GM18907 (cell line): ENCODE data around the gene MAGI2.

Source experiments
- ATAC-seq: cut with Tn5 transposase; IDR thresholded peaks from one replicate; pipeline ENCODE4 v1.9.1; 2021; ENCODE audit warnings: mild to moderate bottlenecking, moderate library complexity; ENCODE audit not compliant: unreplicated experiment

The MAGI2 gene

DNA sequence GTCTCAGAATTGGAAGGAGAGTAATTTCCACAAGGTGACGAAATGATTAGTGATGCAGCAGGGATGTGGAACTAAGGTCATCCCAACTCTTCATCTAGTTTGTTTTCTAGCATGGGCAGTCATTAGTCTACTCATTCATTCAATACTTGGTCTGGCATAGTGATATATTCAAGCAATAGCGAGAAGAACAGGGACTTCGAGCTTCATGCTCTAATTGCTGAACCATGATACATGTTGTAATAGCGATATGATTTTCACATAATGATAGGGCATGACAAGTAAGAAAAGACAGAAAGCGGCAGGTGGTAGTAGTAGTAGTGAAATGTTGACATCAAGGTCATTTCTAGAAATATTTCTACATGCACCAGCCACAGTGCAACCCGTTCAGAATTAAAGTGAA is 1002.8 kb downstream of the MAGI2 start:
- no peak for ATAC-seq

DNA sequence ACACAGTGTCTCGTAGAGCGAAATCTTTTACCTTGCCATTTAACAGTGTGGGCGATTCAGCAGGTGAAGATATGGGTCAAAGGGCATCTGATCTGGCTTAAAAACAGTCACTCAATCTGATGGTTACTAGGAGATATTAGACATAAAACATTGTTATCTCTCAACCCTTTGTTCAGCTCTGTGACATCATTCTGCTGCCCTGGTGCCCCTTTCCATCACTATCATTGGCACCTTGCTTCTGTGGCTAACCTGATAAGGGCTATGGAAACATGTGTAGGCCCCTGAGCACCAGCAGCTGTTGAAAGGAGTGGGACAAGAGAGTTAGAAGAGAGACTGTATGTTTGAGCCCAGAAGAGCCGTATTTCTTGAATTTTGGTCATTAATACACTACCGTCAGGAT is 1004.6 kb downstream of the MAGI2 start:
- no peak for ATAC-seq

DNA sequence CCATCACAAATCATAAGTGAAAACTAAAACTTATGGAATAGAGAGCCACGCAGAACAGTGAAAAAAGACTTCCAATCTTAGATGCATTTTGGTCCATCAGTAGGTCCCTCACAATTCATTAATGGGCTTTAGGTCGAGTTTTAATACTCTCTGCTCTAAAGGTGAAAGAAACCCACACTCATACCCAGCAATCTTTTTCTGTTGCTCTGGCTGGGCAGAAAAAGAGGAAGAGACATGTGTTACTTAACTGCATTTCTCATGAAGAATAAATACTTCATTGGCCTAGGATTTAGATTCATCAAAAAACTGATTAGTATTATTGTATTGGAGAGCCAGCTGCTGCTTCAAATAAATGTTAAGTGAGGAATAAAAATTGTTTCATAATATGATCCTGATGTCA is 1009.2 kb downstream of the MAGI2 start:
- ATAC-seq = no peak

DNA sequence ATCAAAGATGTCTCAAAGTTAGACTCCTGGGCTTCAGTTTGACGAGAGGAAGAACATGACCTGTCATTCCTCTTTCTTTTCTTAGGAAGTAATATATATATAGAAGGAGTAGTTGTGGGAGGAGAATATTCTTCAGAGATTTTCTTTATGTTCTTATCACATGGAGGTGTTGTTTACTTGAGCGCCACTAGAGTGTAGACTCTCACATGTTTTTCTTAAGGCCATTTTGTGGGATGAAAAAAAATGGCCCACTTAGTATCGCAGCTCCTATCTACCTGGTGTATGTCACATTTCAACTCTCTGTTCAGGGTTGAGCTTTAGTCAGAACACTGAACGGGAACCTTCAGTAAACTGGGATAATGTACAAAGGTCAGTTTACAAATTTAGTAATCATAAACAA is 1009.7 kb downstream of the MAGI2 start:
- ATAC-seq = no peak

DNA sequence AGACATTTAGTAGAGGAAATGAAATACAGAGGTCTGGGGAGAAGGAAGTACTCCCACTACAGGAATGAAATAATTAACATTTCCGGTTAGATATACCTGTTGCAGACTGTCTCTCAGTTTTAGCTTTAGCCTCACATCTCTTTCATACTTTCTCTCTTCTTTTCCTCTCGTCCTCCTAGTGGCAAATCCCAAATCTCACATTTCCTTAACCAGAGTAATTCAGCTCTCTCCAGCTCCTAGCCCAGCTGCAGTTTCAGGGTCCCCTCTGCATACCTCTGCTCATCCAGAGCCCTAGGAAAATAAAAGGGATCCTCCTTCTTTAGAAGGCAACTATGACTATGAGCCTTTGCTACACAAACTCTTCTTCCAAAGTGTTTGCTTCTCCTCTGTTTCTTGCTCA is 1011.7 kb downstream of the MAGI2 start:
- ATAC-seq = no peak

DNA sequence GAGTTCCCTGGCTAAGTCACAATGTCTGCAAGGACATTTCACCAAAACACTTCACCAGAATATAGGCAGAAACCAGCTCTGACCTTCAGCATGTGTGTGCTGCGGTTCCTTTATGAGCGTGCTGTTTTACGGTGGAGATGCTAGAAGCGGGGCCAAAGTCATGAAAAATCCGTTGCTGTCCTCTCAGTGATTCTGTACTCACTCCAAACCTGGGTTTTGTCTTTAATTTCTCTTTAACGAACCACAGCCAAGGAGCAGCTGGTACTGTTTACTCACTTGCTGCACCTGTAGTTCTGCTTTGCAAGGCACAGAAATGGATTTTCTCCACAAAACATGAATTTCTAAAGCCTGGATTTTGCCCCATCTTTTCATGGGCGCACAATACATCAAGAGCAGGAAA is 1015.0 kb downstream of the MAGI2 start:
- ATAC-seq = no peak

DNA sequence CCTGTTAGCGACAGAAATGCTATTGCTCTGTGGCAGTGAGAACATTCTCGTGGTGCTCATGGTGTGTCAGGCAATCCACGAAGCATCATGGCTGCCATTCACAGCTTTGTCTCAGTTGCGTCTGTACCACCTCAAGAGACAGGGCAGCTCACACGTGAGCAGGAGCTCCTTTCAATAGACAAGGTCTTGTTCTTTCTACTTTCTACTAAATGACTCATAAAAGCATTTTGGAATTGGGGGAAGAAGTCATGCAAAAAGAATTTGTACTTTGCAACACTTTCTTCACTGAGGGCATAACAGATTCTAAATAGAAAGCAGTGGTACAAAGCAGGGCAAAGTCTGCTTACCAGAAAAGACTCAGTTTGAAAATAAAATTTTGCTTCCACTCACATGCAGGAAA is 1016.3 kb downstream of the MAGI2 start:
- ATAC-seq = no peak

DNA sequence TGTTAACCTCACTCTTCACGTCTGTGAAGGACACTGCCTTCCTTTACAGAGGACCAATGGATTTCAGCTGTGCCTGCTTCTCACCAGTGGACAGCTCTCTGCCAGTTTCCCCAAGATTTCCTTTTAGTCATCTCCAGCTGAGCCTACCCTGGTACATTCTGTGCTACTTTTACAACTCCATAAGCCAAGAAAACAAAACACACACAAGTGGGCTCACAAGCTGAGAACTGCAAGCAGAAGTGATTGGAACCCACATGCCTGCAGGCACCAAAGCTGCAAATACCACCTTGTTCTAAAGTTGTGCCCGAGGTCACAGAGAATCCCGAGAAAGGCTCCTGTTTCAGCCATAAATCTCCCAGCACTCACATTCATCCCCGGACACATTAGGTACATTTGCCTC is 1018.1 kb downstream of the MAGI2 start:
- ATAC-seq = no peak

DNA sequence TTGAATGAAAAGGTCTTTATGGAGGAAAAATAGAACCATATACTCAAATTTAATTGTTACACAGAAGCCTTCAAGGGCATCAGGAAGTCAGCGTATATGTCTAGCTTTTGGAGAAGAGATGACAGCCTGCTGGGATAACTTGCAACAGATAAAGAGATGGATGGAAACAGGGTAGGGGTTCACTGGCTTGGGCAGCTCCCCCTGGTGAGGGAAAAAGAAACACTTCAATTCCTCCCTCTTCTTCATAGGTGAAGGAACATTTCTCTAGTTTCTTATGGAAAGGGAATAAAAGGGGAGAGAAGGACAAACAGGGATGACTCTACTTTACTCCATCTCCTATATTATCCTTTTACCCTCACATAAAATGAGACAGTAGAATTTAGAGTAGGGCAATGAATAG is 1019.2 kb downstream of the MAGI2 start:
- no peak for ATAC-seq

DNA sequence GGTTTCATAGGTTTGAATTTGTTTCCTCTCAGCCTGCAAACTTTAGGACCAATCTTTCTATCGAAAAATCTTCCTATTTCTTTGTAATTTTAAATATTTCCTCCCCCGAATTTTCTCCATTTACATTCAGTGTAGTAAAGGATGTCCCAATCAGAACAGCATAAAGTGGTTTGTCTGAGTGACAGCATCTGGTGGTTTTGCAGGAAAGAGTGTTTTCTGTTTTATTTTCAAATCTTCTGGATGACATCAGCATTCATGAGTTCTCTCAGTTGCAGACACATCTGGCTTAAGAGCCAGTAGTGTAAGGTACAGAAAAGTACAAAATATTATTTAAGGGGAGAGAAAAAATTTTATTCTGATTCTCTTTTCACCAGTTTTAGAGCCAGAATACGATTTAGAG is 1020.0 kb downstream of the MAGI2 start:
- no peak for ATAC-seq

DNA sequence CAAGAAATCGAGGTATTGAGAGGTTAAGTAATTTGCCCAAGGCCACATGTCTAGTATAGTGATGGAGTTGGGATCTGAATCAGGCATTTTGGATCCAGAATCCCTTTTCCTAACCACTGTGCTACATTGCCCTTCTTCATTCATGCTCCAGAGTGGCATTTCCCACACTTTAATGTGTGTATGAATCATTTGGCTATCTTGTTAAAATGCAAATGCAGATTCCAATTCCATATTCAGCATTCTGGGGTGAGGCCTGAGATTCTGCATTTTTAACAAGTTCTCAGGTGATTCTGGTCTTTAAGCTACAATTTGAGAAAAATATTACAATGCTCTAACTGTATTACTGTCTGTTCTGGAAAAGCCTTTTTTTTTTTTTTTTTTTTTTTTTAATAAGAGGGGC is 1023.6 kb downstream of the MAGI2 start:
- no peak for ATAC-seq

DNA sequence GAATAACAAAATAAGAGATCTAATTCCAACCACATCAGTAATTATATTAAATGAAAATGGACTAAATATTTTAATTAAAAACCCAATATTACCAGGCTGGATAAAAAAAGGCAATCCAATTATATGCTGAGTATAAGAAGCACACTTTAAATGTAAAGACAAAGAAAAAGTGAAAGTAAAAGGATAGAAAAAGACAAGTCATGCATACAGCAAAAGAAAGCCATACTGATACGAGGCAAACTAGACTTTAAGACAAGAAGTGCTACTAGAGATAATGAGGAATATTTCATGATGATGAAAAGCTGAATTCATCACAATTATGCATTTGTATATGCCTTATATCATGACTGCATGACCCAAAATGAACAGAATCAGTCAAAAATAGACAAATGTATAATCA is 1026.3 kb downstream of the MAGI2 start:
- ATAC-seq = no peak

DNA sequence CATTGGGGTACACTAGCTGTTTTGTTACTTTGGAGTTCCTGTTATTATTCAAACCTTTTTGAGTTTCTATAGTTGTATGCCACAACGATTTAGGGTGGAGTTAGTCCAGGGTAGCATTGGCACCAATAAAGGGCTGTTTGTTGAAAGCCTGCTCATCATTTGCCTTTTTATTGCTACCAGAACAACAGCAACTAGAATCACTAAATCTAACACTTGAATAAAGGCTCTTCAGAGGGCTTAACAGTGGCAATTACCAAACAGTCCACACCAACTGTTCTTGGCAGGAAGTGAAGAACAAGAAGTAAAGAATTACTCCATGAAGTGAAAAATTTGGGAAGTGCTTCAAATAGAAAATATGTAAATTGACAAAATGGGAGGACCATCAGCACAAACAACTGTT is 1033.5 kb downstream of the MAGI2 start:
- no peak for ATAC-seq

DNA sequence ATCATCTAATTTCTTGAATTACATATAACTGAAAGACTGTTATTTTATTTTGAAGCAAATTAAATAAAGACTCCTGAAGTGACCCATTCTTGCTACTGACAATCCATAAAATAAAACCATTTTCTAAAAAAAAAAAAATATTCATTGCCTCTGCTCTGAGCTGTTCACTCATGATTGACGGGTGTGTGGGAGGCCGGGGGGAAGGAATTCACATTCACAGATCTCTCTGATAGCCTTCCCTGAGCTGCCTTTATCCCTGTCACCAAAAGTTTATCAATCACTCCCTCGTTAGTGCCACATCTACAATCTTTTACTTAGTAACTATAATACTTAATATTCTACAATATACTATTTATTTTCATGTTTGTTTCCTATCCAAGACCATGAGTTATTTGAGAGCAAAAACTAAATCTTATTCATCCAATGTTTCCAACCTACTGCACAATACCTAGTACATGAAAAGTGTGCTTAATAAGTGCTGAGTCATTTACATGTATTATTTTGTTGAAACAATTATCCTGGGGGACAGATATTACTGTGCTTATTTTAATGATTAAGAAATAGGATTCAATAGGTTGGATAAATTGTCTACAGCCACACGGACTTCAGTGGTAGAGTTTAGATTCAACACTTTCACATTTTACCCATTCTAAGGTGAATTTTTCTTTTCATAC is 1036.2 kb downstream of the MAGI2 start:
- ATAC-seq = no peak

DNA sequence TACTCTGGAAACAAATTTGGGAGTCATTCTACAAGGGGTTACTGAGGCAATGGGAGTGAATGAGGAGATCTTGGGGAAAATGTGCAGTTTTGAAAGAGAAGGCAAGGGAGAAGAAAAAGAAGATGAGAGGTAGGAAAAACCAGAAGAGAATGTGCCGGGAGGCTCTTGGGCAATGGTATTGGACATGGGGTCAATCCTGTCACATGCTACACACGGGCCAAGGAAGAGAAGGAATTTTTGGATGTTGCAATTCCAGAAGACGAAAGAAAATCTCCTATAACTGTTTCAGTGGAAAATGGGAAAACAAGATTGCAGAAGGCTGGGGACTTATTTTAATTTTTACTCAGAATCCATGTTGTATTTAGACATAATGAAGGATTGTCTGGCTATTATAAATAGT is 1039.9 kb downstream of the MAGI2 start:
- no peak for ATAC-seq

DNA sequence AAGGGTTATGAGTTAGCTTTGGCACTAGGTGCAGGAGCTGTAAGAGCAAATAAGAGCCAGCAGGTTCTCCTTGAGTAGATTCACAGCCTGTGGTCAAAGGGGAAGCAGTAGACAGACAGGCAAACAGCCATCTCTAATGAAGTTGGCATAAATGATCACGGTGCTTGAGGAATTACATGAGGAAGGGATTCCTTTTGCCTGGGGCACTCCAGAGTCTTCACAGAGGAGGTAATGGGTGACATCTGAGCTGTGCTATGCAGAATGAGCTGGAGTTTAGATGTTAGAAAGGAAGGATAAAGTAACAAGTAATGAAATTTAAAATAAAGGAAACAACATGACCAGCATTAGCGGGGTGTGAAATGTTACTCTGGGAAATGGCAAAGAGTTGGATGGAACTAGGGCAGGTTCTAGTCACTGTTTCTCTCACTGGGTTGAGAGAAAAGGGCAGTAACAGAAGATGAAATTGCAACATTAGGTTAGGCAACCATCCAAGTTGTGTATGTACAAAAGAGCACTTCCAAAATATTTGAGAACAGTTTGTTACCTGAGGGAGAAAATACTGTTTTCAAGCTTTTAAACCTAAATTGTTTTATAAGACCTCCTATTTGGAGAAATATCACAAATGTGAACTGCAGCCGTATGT is 1041.1 kb downstream of the MAGI2 start:
- ATAC-seq = no peak

DNA sequence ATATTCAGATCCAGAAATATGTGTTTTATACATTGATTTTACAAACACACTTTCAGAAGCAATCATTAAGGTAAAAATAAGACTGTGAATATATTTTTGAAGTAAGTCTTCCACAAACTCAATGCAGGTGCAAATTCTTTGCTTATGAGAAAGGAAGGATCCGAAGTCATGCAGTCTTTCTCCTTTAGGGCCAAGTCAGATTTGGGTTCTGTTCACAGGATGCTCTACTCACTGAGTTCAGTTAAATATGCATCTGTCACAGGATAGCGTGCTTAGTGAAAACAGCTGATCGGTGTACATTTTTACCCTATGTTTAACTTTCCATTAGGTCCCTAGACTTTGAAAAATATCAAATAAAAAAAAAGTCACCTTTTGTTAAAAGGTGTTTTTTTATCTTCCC is 1046.4 kb downstream of the MAGI2 start:
- no peak for ATAC-seq

DNA sequence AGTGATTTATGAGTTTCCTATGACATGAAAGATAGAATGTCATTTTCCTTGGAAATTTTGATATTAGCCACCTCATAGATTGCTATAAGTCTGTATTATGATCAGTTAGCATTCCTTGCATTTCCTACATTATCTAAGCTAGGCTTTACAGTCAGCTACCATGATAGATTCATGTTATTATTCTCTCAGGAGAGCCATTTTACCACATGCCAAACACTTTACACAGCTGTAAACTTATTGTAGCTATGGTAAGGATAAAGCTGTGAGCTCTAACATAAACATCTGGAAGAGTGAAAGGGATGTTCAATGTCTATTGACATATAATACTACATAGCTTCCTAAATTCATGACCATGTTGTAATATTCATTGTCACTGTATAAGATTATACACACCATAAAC is 1046.9 kb downstream of the MAGI2 start:
- no peak for ATAC-seq

DNA sequence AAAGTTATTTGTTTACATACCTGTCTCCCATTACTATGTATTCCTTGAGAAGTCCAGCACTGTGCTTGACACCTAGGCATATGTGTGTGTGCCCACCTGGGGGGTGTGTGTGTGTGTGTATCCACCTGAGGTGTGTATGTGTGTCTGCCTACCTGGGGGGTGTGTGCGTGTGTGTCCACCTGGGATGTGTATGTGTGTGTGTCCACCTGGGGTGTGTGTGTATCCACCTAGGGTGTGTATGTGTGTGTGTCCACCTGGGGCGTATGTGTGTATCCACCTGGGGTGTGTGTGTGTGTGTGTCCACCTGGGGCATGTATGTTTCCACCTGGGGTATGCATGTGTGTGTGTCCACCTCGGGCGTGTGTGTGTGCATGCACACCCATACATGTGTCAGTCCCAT is 1051.4 kb downstream of the MAGI2 start:
- no peak for ATAC-seq

DNA sequence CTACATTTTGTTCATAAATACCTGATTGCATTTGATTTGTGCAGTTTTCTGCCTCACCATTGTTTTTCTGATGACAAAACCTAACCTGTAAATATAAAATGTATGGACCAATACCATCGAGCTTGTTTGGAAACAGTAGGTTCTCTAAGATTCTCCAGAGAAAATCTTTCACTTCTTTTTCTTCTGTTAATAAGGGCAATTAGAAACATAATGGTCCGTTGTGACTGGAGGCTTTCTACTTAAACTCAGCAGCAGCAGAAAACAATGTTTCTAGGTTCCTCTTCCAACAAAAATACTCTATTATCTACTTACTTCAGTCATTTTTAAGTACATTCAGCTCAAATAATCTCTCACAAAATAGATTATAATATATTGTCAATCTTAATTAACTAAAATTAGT is 1053.4 kb downstream of the MAGI2 start:
- no peak for ATAC-seq

DNA sequence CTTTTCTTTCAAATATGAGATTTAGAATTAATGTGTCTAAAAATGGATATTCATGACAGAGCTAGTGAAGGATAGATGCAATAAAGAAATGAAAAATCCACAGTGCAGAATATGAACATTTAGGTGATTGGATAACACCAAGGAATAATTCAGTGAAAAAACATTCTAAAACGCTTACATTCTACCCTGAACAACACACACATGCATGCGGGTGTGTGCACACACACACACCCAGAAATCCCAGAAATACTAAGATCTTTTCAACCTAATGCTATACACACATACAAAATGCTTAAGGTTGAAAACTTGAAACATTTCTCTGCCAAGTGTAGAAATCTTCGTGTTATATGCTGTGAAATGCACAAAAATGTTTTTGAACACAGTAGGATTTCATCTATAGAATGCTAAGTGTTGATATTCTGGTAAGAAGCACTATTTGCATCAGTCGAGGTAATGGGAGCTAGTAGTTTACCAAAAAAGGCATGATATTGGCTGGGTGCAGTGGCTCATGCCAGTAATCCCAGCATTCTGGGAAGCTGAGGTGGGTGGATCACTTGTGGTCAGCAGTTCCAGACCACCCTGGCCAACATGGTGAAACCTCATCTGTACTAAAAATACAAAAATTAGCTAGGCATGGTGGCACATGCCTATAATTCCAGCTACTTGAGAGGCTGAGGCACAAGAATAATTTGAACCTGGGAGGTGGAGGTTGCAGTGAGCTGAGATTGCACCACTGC is 1054.3 kb downstream of the MAGI2 start:
- ATAC-seq = no peak

DNA sequence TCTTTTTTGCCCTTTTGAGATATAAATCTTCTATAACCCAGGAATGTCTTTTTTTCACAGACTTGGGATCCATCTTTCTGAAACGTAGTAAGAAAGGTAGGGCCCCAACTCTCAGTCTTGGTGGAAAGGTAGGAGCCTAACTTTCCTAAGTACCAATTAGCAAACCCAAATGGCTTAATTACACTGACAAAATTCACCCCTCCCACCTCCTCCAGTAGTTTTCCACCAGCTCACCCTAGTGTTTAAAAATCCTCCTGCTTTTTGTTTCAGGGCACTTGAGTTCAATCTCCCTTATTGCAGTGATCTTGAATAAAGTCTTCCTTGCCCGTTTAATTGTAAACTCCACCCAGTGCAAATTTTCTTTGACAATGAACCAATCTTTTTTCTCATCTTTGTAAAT is 1054.9 kb downstream of the MAGI2 start:
- ATAC-seq = no peak
